ENCODE results near the gene IL1R1.

DNA sequence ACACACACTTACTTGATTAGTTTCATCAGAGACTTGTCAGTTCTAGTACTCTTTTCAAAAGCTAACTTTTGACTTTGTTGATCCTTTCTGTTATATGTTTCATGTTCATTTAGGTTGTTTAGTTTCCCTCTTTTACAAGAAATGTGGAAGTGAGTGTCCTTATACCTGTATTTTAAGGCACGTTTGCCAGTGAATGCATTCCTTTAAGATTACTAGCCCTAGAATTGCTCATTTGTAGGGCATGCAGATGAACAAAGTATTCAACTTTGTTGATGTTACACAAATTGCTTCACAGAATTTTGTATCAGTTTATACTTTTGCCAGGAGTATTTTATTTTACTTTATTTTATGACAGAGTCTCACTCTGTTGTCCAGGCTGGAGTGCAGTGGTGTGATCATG, 50.5 kb downstream of the IL1R1 start:
- TF ChIP-seq, protein P1, sequence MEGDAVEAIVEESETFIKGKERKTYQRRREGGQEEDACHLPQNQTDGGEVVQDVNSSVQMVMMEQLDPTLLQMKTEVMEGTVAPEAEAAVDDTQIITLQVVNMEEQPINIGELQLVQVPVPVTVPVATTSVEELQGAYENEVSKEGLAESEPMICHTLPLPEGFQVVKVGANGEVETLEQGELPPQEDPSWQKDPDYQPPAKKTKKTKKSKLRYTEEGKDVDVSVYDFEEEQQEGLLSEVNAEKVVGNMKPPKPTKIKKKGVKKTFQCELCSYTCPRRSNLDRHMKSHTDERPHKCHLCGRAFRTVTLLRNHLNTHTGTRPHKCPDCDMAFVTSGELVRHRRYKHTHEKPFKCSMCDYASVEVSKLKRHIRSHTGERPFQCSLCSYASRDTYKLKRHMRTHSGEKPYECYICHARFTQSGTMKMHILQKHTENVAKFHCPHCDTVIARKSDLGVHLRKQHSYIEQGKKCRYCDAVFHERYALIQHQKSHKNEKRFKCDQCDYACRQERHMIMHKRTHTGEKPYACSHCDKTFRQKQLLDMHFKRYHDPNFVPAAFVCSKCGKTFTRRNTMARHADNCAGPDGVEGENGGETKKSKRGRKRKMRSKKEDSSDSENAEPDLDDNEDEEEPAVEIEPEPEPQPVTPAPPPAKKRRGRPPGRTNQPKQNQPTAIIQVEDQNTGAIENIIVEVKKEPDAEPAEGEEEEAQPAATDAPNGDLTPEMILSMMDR (IDR thresholded peaks at IDR 0.05; ENCODE audit: low read length), result no peak
- no peak for TF ChIP-seq EZH2 (IDR thresholded peaks at IDR 0.05; ENCODE audit: borderline replicate concordance, low read length)

Data from OCI-LY1 (cell line).